ELF-1 (cell line): ENCODE data around the gene MNDA.
"Not testable (repeated sequence)": the region's sequence is repeated elsewhere in the genome, so short reads cannot be mapped to it uniquely, and the experiment has no call there.

ENCODE experiments used
- DNase-seq: peaks from one replicate; pipeline ENCODE4 v3.0.0-alpha.2; 2016; ENCODE audit warnings: low read depth, low spot score

MNDA gene

DNA sequence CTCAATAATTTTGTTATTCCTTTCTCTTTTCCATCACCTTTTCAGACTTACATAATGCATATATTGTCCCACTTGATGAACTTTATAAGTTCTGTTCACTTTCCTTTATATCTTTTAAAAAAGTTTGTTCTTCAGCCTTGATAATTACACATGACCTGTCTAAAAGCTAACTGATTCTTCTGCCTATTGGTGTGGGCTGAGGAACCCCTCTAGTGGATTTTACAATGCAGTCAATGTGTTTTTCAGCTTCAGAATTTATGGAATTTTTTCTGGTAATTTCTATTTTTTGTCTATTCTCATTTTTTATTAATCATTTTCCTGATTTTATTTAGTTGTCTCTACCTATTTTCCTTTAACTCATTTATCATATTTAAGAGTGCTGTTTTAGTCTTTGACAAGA is 7.5 kb downstream of the MNDA start:
- DNase-seq = no peak

DNA sequence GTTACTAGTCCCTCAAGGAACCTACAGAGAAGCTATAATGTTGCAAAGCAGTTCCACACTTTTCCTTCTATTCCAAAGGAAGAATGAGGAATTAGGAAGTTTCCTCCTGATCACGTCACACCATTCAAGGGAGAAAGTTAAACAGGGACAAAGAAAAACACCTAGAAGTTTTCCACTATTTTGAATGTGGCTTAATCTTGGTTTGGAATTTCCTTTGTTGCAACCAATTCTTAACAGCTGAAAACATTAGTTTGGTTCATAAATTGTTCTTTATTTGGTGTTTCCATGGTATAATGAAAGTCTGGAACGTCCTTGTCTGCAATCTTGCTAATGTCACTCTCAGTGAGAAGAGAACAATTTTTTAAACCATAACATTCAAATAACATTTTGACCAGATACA is 8.4 kb downstream of the MNDA start:
- no peak for DNase-seq

DNA sequence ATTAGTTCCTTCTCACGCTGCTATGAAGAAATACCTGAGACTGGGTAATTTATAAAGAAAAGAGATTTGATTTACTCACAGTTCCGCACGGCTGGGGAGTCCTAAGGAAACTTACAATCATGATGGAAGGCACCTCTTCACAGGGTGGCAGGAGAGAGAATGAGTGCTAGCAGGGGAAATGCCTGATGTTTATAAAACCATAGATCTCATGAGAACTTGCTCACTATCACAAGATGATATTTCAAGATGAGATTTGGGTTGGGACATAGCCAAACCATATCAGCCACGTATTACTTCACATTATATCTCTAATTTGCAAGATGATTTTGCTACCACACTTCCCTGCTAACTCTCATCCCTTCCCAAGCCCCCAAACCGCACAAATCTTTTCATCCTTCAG is 9.1 kb downstream of the MNDA start:
- no peak for DNase-seq

DNA sequence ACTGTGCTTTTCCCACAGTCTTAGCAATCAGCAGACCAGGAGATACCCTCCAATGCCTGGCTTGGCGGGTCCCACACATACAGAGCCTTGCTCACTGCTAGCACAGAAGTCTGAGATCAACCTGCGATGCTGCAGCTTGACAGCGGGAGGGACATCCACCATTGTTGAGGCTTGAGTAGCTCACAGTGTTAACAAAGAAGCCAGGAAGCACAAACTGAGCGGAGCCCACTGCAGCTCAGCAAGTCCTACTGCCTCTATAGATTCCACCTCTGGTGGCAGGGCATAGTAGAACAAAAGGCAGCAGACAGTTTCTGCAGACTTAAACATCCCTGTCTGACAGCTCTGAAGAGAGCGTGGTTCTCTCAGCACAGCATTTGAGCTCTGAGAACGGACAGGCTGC is 33.4 kb downstream of the MNDA start:
- peak; percentile 10 for DNase-seq

DNA sequence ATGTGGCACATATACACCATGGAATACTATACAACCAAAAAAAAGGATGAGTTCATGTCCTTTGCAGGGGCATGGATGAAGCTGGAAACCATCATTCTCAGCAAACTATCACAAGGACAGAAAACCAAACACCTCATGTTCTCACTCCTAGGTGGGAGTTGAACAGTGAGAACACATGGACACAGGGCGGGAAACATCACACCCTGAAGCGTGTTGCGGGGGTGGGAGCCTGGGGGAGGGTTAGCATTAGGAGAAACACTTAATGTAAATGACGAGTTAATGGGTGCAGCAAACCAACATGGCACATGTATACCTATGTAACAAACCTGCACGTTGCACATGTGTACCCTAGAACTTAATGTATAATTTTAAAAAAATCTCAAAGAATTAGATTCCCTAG is 39.3 kb downstream of the MNDA start:
- DNase-seq = not testable (repeated sequence)

DNA sequence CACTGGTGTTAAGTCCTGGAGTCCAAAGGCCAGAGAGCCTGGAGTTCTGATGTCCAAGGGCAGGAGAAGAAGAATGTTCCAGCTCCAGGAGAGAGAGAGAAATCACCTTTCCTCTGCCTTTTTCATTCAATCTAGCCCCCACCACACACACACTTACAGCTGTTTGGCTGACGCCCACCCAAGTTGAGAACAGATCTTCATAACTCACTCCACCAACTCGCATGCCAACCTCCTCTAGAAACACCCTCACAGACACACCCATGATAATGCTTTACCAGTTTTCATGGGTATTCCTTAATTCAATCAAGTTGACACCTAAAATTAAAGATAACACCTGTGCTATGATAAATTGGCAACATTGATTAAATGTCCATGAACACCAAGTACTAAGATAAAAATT is 42.0 kb downstream of the MNDA start:
- DNase-seq = no peak

DNA sequence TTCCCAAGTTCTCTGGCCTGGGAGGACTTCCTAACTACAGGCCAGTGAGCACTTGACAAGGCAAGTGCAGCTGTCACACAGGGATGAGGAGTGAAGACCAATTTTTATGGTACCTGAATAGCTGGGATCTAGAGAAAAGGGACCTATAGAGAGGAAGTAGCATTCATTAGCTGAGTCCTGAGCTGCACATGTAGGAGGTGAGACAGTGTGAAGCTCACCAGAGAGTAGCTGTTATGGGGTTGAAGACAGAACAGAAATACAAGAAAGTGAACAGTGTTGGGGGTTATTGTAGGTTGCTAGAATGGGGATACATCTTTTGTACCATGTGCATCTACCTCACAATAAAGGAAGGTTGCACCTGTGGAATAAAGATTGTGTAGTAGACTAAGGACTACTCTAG is 62.5 kb downstream of the MNDA start:
- DNase-seq = no peak

DNA sequence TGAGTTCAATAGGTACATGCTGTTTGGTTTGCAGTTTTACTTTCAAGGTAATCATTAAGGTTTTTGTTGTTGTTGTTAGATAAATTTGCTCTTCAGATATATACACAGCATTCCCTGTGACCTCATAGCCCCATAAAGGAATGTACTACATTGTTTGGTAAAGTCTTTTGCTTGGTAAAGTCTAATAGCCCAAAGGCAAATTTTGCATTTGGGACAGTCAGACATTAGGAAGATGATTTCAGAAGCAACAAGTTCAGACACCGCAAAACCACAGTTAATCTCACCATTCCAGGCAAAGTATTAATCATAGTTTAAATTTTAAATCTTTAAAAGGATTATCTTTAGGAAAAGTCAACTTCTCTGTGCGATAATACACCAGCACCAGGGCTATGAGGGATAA is 67.6 kb downstream of the MNDA start:
- DNase-seq = no peak
